GM10248 (cell line): ENCODE results near the gene HDAC2.
"Not testable (repeated sequence)": the region's sequence is repeated elsewhere in the genome, so short reads cannot be mapped to it uniquely, and the experiment has no call there.

Source experiments
- CTCF ChIA-PET: fragments of 300-600 bp; sonication (Branson Sonifier 250); formaldehyde crosslinking; extraction: SDS; loops from one replicate; lab custom pipeline; 2021; ENCODE audit warnings: antibody characterized with exemption; lab: Yijun Ruan, JAX
- POLR2A ChIA-PET: fragments of 350-650 bp; sonication (Branson Sonifier 250); formaldehyde crosslinking; extraction: SDS; loops from one replicate; lab custom pipeline; 2020; ENCODE audit warnings: antibody characterized with exemption; lab: Yijun Ruan, JAX
- DNase-seq: peaks from one replicate; pipeline ENCODE4 v3.0.0; 2012; ENCODE audit errors: extremely low spot score
- TF ChIP-seq, protein P1 (sequence below): IDR thresholded peaks from 2 replicates; pipeline ENCODE4 v1.5.1; 2012; ENCODE audit warnings: mild to moderate bottlenecking, low read depth; ENCODE audit errors: extremely low read depth, missing control alignments, control extremely low read depth

The HDAC2 gene

DNA sequence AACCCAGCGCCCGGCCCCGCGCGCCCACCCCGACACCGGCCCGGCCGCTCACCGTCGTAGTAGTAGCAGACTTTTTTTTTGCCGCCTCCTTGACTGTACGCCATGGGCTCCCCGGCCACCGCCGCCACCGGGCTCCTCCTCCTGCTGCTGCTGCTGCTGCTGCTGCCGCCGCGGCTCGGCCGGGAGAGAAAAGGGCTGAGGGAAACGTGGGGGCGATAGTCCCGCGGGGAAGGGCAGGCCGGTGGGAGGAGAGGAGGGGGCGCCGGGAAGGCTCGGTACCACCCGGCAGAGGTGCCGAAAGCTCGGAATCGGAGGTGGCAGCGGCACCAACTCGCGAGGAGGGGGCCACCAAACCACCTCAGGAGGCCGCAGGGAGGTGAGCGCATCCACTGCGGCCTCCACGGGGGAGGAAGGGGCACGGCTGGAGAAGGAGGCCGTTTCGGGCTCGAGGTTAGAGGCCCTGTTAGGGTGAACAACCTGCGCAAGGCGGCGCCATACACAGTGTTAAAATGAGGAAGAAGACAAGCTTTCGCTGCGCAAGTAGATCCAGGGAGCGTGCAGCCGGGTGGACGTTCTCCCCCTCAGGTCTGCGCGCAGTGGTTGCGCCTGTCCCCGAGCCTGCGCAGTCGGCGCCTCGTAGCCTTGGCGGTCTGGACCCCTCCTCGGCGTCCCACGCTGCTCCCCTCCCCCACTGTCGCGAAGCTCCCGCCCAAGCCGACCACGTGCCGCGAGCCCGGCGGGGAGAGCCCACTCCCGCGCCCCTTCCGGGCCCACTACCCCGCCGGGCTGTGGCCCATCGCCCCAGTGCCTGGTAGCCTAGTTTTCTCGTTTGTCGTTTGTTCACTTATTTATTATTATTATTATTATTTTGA, at the start of gene HDAC2:
TSS of gene HDAC2 (minus strand) at position 344 of the 872 bp plus-strand sequence. CDS start at position 104, 240 bp downstream.
- TF ChIP-seq, protein P1, sequence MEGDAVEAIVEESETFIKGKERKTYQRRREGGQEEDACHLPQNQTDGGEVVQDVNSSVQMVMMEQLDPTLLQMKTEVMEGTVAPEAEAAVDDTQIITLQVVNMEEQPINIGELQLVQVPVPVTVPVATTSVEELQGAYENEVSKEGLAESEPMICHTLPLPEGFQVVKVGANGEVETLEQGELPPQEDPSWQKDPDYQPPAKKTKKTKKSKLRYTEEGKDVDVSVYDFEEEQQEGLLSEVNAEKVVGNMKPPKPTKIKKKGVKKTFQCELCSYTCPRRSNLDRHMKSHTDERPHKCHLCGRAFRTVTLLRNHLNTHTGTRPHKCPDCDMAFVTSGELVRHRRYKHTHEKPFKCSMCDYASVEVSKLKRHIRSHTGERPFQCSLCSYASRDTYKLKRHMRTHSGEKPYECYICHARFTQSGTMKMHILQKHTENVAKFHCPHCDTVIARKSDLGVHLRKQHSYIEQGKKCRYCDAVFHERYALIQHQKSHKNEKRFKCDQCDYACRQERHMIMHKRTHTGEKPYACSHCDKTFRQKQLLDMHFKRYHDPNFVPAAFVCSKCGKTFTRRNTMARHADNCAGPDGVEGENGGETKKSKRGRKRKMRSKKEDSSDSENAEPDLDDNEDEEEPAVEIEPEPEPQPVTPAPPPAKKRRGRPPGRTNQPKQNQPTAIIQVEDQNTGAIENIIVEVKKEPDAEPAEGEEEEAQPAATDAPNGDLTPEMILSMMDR, result no peak
- POLR2A ChIA-PET, result no interaction called here
- DNase-seq, result peak; percentile 93
- CTCF ChIA-PET, result interaction anchor here (0.8 to 4.1 kb wide), 5 partner anchors 9 to 112 kb away, joined by 3 to 18 read pairs (median 3); no protein-coding TSS in a partner anchor

DNA sequence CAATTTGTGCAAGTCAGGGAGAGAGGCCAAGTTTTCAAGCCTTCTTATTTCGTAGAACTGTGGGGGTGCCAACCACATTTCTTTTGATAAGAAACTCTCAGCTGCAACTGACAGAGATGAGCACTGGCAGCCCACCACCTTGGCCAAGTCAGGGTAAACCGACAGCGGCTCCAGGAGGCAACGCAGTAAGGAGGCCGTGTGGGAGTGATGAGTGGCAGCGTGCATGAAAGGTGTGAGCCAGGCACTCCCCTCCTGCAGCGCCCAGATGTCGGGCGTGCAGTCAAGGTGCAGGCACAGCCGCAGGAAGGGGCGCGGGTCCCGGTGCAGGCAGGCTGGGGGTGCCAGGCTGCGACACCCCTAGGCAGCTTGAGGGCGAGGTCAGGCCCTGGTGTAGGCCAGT, 49.2 kb upstream of the HDAC2 start:
- POLR2A ChIA-PET, result no interaction called here

DNA sequence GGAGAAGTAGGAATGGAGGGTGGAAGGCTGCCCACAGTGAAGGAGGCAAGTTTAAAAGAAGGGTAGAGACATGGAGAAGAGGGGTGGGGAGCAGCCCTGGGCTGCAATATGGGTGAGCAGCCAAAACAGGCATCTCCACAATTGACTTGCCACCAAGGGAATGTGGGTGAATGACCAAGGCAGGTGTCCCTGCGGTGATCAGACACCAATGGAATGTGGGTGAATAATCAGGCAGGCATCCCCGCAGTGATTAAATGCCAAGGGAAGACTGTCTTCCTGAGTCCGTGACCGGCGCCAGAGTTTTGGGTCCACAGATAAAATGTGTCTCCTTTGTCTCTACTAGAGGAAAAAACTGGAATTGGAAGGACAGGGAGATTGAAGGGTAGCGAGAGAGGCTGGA, 46.2 kb upstream of the HDAC2 start:
- CTCF ChIA-PET, POLR2A ChIA-PET, DNase-seq: not testable (repeated sequence)

More for the DNA sequence above, 49.2 kb upstream of the HDAC2 start:
- no peak for DNase-seq
- CTCF ChIA-PET, result interaction anchor here (0.7 kb wide), 1 partner anchor 88 kb away, joined by 3 read pairs; no protein-coding TSS in a partner anchor
- TF ChIP-seq, protein P1, result no peak

DNA sequence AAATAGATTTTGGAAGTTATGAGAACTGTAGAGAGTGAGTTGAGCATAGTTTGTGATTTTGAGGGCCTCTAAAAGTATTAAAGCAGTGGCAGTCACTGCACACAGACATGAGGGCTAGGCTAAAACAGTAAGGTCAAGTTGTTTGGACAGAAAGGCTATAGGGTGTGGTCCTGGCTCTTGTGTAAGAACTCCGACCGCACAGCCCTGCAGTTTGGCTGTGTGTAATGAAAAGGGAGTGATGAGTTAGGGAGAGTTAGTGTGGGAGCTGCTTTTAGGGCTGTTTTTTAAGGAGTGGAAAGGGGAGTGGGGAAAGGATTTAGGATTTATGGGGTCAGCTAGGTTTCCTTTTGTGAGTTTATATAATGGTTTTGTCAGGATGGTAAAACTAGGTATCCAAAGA, 43.2 kb upstream of the HDAC2 start:
- DNase-seq, POLR2A ChIA-PET, CTCF ChIA-PET: not testable (repeated sequence)

DNA sequence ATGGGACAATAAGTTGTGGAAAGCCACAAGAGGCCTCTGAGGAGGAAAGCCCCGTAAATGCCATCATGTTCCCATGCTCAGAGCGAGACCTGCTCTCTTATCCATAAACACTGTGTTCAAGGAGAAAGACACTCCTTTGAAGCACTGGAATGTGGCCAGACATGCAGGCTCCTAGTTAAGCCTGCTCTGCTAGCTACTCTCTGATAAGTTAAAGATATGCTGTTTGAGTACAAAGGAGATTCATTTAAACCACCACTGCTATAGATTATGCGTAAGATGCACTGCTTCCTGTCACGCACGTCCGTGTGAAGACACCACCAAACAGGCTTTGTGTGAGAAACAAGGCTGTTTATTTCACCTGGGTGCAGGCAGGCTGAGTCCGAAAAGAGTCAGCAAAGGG, 40.5 kb upstream of the HDAC2 start:
- CTCF ChIA-PET, DNase-seq, POLR2A ChIA-PET: not testable (repeated sequence)

DNA sequence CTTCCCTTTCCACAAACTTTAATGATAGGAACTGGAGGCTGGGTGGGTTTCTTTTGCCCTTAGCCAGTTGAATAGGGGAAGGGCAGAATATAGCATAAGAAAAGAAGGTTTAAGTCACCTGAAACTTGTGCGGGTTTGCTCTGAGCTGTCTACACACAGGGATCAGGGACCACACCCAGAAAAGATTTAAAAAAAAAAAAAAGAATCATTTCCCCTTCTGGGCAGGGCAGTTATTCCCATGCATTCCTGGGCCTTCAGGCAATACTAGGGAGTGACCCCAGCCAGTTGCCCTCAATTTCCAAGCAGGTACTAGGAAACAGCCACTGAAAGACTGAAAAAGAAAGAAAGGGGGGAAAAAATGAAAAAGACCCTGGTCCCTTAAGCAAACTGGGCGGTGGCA, 39.6 kb upstream of the HDAC2 start:
- CTCF ChIA-PET, result interaction anchor here (1.2 kb wide), 1 partner anchor 98 kb away, joined by 3 read pairs; no protein-coding TSS in a partner anchor
- TF ChIP-seq, protein P1, result no peak
- POLR2A ChIA-PET, result no interaction called here

DNA sequence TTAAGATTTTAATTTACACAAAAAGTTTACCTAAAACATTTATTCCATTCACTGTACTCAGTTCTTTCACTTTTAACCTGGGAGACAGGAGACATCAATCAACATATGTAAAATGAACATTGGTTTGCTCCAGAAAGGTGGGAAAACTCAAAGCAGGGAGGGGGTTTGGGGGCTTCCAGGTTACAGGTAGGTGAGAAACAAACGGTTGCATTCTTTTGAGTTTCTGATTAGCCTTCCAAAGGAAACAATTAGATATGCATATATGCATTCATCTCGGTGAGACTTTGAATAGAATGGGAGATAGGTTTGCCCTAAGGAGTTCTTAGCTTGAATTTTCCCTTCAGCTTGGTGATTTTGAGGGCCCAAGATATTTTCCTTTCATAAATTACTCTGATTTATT, 38.2 kb upstream of the HDAC2 start:
- ChIA-PET POLR2A (no interaction called here), CTCF (interaction anchor here (1.2 kb wide), 1 partner anchor 99 kb away, joined by 3 read pairs; no protein-coding TSS in a partner anchor)
- no peak for DNase-seq
- TF ChIP-seq, protein P1, result no peak

More for the DNA sequence above, 39.6 kb upstream of the HDAC2 start:
- DNase-seq, result no peak

DNA sequence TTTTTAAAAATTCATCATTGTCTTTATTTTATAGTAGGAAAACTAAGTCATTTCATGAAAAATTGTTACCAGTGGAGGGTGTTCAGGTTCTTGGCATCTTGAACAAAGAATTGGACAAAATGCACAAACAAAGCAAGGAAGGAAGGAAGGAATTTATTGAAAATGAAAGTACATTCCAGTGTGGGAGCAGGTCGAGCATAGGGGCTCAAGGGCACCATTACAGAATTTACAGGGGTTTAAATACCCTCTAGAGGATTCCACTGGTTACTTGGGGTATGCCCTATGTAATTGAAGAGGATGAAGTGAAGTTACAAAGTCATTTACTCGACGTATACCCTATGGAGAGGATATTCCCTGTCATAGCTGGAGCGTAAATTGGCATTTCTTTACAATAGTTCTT, 37.4 kb upstream of the HDAC2 start:
- DNase-seq, result no peak
- ChIA-PET POLR2A (no interaction called here), CTCF (no interaction called here)
- TF ChIP-seq, protein P1, result no peak
